Measurements from ENCODE around the gene MOSPD2.

MOSPD2 gene

DNA sequence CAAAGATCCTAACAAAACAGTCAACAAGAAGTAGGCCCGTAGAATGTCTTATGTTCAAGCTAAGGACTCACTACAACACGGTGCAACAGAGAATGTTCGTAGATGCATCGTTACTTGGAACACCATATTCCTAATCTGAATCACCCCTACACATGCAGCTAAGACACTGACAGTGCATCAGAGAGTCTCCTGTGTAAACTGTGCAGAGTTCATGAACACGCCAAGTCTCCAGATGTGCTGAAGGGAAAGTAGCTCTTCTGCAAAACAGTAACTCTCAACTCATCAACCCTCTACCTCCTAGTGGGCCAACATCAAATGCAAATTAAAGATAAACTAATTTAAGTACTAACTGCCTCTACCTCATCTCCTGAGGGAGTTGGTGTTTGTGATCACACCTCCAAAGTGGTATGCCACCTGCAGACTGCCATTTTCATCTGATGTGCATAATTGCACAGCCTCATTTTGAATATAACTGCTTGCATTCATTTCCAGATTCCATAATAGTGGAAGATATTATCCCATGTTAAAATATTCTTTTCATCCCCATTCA lies 73.5 kb downstream of the MOSPD2 start:
- H3K4me3 ChIP-seq (replicated peaks; ENCODE audit: insufficient read depth, low read length) = no peak overlapping the region
- TF ChIP-seq GABPA (IDR thresholded peaks at IDR 0.05; ENCODE audit: low read depth) (no peak), POLR2AphosphoS5 (IDR thresholded peaks at IDR 0.05; ENCODE audit: low read depth) (no peak), SPI1 (IDR thresholded peaks at IDR 0.05; ENCODE audit: borderline replicate concordance, low read depth) (no peak)
- TF ChIP-seq, protein P1, sequence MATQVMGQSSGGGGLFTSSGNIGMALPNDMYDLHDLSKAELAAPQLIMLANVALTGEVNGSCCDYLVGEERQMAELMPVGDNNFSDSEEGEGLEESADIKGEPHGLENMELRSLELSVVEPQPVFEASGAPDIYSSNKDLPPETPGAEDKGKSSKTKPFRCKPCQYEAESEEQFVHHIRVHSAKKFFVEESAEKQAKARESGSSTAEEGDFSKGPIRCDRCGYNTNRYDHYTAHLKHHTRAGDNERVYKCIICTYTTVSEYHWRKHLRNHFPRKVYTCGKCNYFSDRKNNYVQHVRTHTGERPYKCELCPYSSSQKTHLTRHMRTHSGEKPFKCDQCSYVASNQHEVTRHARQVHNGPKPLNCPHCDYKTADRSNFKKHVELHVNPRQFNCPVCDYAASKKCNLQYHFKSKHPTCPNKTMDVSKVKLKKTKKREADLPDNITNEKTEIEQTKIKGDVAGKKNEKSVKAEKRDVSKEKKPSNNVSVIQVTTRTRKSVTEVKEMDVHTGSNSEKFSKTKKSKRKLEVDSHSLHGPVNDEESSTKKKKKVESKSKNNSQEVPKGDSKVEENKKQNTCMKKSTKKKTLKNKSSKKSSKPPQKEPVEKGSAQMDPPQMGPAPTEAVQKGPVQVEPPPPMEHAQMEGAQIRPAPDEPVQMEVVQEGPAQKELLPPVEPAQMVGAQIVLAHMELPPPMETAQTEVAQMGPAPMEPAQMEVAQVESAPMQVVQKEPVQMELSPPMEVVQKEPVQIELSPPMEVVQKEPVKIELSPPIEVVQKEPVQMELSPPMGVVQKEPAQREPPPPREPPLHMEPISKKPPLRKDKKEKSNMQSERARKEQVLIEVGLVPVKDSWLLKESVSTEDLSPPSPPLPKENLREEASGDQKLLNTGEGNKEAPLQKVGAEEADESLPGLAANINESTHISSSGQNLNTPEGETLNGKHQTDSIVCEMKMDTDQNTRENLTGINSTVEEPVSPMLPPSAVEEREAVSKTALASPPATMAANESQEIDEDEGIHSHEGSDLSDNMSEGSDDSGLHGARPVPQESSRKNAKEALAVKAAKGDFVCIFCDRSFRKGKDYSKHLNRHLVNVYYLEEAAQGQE (IDR thresholded peaks at IDR 0.05; ENCODE audit: insufficient replicate concordance, low read depth) = no peak
- TF ChIP-seq, protein P2, sequence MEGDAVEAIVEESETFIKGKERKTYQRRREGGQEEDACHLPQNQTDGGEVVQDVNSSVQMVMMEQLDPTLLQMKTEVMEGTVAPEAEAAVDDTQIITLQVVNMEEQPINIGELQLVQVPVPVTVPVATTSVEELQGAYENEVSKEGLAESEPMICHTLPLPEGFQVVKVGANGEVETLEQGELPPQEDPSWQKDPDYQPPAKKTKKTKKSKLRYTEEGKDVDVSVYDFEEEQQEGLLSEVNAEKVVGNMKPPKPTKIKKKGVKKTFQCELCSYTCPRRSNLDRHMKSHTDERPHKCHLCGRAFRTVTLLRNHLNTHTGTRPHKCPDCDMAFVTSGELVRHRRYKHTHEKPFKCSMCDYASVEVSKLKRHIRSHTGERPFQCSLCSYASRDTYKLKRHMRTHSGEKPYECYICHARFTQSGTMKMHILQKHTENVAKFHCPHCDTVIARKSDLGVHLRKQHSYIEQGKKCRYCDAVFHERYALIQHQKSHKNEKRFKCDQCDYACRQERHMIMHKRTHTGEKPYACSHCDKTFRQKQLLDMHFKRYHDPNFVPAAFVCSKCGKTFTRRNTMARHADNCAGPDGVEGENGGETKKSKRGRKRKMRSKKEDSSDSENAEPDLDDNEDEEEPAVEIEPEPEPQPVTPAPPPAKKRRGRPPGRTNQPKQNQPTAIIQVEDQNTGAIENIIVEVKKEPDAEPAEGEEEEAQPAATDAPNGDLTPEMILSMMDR (IDR thresholded peaks at IDR 0.05; ENCODE audit: insufficient read depth, low read length) = no peak
- DNase-seq (ENCODE audit: low read depth in 1 of 2, low spot score in 1 of 2) = no peak

GRCh38 chrX:14948691-14949090 lies 75.5 kb downstream of the MOSPD2 start:
- Histone ChIP-seq H3K27me3 (ENCODE audit: insufficient read depth, poor library complexity, severe bottlenecking) (no peaks in the 10 kb centered on the region), H3K4me3 (replicated peaks; ENCODE audit: insufficient read depth, low read length) (no peak overlapping the region), H3K27ac (replicated peaks) (no peak overlapping the region)
- no peak for TF ChIP-seq SPI1 (IDR thresholded peaks at IDR 0.05; ENCODE audit: borderline replicate concordance, low read depth)
- no peak for TF ChIP-seq GABPA (IDR thresholded peaks at IDR 0.05; ENCODE audit: low read depth)
- TF ChIP-seq, protein P1 (IDR thresholded peaks at IDR 0.05; ENCODE audit: insufficient replicate concordance, low read depth) = no peak
- TF ChIP-seq, protein P2 (IDR thresholded peaks at IDR 0.05; ENCODE audit: insufficient read depth, low read length) = no peak
- TF ChIP-seq POLR2AphosphoS5 (IDR thresholded peaks at IDR 0.05; ENCODE audit: low read depth) = no peak
- no peak for DNase-seq (ENCODE audit: low read depth in 1 of 2, low spot score in 1 of 2)

More for the DNA sequence above, 73.5 kb downstream of the MOSPD2 start:
- Histone ChIP-seq H3K27ac (replicated peaks) (no peak overlapping the region), H3K27me3 (ENCODE audit: insufficient read depth, poor library complexity, severe bottlenecking) (no peaks in the 10 kb centered on the region)

DNA sequence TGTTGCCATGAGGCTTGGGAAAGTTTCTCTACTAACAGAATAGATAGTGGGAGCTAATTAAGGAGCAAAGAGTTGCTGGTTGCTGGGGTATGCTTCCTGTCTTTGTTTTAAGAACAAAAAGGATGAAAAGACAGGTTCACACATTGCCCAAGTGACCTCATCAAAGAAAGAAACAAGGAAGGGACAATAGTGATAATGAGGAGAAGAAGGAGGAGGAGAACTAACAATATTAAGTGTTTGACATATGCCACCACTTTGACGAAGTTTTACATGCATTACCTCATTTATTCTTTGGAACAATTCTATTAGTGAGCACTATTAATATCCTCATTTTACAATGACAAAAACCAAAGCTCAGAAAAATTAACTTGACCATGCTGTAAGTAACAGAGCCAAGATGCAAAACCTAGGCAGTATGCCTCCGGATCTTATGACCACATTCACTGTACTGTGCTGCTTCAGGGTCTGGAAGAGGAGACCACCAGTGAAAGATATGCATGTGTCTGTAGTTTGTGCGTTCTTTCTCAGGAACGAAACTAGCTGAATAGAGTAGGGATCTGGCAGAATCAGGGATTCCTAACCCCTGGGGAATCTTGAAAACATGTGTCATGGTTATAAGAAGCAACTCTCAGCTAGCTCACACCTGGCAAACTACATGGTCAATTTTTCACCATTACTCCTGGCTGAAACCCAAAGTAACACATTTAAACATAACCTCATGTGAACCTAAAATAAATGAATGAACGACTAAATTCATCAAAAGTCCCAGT lies 83.8 kb downstream of the MOSPD2 start:
- no peak overlapping the region for H3K4me3 ChIP-seq (replicated peaks; ENCODE audit: insufficient read depth, low read length)
- no peak overlapping the region for H3K27ac ChIP-seq (replicated peaks)
- DNase-seq (ENCODE audit: low read depth in 1 of 2, low spot score in 1 of 2) = no peak
- H3K27me3 ChIP-seq (ENCODE audit: insufficient read depth, poor library complexity, severe bottlenecking) = no peaks in the 10 kb centered on the region
- TF ChIP-seq, protein P2 (IDR thresholded peaks at IDR 0.05; ENCODE audit: insufficient read depth, low read length) = no peak
- TF ChIP-seq SPI1 (IDR thresholded peaks at IDR 0.05; ENCODE audit: borderline replicate concordance, low read depth) (no peak), POLR2AphosphoS5 (IDR thresholded peaks at IDR 0.05; ENCODE audit: low read depth) (no peak), GABPA (IDR thresholded peaks at IDR 0.05; ENCODE audit: low read depth) (no peak)
- TF ChIP-seq, protein P1 (IDR thresholded peaks at IDR 0.05; ENCODE audit: insufficient replicate concordance, low read depth) = no peak
